Right ventricle myocardium superior (tissue), 1 donor: ENCODE data around the gene UCMA. TPM values are rescaled to one million over a fixed set of nuclear protein-coding genes. Genes with fewer than 3 reads are reported as not detected.
"Not testable (repeated sequence)": the region's sequence is repeated elsewhere in the genome, so short reads cannot be mapped to it uniquely, and the experiment has no call there.

ENCODE experiments used
- ATAC-seq: fragments of 200-7000 bp; cut with Tn5 transposase; one replicate; pipeline ENCODE4 v1.9.1; 2020; ENCODE audit warnings: mild to moderate bottlenecking; ENCODE audit not compliant: poor library complexity
- DNase-seq: peaks from one replicate; pipeline ENCODE4 v3.0.0-alpha.2; 2020
- intact Hi-C: fragments of 100-400 bp; cut with DNase I; formaldehyde crosslinking; loops from one replicate; pipeline ENCODE4 v1.11.2; 2022
- long read RNA-seq: library from polyadenylated mRNA; unstranded; transcript quantifications from one replicate; pipeline ENCODE4 v2.0.0, GENCODE V29; 2021
- total RNA-seq: library from RNA; stranded (reverse); fragmentation: NEBNext Ultra II Directional; extraction: Animal tissue kit (Norgen Biotek cat#: 25700); gene quantifications from one replicate; pipeline ENCODE4 v1.2.1, GENCODE V29; 2021
- donor health status: DM: no; HTN: yes; CAD: no; lungs with severe emphysema.

The UCMA gene, protein sequence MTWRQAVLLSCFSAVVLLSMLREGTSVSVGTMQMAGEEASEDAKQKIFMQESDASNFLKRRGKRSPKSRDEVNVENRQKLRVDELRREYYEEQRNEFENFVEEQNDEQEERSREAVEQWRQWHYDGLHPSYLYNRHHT
- total RNA-seq, result not detected
- long read RNA-seq, result 0 reads

DNA sequence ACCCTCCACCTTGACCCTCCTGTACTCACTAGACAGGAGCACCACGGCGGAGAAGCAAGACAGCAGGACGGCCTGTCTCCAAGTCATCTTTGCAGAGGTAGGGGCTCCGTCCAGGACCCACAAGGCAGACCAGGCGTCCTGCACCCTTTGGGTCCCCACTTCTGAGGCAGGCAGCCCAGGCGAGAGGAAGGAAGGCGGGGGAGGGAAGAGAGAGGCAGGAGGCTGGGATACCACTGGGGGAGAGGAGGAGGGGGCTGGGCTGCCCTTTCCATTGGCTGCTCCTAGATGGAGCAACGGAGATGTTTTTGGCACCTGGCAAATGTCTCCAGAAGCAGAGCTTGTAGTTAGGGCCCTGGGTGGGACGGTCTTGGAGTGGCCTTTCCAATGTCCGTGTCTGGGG, at the start of gene UCMA:
Gene UCMA (minus strand): TSS at position 203 of the 400 bp plus-strand sequence. CDS start 116 bp downstream, at position 87.
- intact Hi-C loops, result no loop called here
- no peak for DNase-seq
- ATAC-seq, result no peak

DNA sequence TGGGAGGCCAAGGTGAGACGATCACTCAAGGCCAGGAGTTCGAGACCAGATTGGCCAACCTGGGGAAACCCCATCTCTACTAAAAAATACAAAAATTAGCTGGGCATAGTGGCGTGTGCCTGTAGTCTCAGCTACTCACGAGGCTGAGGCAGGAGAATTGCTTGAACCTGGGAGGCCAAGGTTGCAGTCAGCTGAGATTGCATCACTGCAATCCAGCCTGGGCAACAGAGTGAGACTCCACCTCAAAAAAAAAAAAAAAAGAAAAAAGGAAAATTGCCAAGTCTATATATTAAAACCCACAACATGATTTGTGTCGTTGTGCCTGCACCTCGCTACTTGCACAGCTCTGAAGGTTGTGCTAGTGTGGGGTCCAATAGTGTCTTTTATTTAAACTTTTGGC, 48.2 kb upstream of the UCMA start:
- intact Hi-C loops, ATAC-seq, DNase-seq: not testable (repeated sequence)

DNA sequence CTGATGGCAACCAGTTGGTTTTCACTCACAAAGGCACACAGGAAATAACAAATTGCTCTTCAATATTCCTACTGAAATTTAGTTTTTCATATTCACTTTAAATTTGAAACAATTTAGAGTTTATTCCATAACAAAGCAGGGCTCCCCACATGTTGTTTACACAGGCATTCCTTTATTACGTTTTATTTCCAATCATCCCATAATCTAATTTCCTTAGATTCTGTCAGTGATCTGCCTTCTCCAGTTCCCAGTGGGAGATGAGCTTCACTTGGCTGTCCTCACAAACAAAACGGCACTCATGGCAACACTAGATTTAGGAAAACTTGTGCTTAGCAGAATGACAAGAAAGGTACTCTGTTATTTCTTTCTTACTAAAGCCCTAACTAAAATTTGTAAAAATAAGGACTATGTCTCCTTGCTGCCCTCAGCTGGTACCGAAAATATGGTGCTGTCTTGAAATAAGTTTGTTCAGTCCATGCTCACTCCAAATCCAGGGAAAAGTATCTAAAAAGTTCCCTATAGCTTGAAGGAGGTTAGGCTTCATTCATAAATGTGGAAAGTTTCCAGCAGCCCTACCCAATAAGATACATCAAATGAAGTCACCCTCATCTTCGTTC, 42.7 kb upstream of the UCMA start:
- DNase-seq (no peak), ATAC-seq (no peak)
- intact Hi-C loops, result no loop called here

DNA sequence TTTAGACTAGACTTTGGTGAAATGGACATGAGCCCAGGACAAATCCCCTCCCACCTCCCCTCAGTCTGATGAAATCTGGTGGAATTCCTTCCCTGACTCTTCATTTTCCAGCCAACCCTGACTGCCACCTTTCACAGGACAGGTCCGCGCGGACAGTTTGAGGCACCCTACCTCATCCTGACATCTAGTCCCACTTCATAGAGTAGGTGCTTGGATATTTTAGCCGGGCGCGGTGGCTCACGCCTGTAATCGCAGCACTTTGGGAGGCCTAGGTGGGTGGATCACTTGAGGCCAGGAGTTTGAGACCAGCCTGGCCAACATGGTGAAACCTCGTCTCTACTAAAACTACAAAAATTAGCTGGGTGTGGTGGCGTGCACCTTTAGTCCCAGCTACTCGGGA, 42.0 kb upstream of the UCMA start:
- intact Hi-C loops, ATAC-seq, DNase-seq: not testable (repeated sequence)

DNA sequence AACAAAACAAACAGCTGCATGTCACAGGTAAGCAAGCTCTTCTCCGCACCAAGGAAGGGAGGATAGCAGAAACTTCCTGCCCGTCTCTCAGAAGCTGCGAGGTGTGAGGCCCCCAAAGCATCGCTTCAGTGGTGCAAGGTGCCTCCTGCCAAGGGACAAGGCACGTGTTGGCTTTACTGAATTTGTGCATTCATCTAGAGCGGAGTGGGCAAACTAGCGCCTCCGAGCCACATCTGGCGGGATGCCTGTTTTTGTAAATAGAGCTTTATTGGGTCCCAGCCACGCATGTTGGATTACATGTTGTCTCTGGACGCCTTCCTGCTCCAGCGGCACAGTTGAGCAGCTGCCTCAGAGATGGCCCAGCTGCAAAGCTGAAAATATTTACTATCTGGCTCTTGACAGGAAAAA, 38.0 kb upstream of the UCMA start:
- ATAC-seq (peak; percentile 74), DNase-seq (peak; percentile 71)
- intact Hi-C loops, result no loop called here

DNA sequence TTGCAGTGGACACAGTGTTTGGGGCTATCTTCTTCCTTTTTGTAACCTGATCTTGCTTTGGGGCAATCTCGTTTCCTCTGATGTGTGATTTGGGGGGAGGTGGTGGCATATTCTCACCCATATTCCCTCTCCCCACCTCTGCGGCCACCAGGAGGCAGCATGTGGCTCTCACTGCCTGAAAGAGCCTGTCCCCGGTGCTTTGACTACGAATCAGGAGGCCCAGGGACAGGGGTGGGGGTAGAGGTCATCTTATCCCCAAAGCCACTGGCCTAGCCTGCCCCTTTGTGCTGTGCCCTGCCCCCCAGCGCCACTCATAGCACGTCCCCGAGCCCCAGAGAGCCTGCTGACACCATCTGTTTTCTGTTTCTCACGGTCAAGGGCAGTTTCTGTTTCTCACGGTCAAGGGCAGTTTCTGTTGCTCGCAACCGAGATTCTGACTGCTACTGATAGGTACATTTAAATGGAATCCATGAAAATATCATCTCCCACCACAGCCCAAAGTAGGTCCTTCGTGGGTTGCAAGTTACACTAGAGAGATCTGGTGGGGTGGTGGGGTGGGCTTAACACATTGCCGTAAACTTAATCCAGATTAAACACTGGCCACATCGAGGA, 37.5 kb upstream of the UCMA start:
- DNase-seq (peak; percentile 60), ATAC-seq (peak; percentile 63)
- intact Hi-C loops, result no loop called here

DNA sequence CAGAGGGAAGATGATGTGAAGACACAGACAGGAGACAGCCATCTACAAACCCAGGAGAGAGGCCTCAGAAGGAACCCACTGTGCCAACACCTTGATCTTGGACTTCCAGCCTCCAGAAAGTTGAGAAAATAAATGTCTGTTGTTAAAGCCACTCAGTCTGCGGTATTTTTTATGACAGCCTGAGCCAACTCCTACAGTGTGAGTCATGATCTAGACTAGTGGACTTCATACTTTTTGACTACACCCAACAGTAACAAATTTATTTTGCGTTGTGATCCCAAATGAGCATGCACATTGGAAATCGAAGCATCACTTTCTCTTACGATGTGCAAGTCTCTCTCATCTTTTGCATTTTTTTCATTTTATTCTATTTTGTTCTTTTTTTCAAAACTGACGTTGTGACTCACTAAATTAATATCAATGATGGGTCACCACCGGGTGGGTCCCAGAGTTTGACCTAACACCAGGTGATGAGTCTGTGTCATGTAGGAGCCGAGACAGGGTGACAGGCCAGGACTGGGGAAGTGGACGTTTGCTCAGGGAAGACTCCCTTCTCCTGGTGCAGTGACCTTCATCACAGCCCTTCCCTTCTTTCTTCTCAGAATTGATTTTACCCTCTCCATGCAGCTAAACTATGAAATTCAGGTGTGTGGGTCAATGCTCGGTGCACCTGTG, 36.8 kb upstream of the UCMA start:
- ATAC-seq (peak; percentile 73), DNase-seq (no peak)
- intact Hi-C loops, result no loop called here

DNA sequence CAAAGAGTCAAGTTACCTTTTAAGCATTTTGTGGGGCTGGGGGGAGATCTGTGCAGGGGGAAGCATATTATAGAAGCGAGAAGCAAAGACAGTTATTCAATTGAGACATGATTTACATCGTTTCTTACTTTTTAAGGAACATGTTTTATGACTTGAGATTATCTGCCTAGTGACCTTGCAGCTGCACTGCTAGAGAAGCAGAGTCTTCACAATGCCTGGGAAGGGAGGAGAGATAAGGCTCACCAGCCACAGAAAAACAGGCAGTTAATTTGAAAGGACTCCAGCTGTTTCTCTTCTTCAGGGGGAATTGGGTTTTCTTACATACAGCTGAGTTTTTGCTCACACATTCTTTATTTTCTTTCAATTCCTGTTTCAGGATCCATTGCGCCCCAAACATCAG, 34.7 kb upstream of the UCMA start:
- intact Hi-C loops, result no loop called here
- ATAC-seq, result no peak
- no peak for DNase-seq

DNA sequence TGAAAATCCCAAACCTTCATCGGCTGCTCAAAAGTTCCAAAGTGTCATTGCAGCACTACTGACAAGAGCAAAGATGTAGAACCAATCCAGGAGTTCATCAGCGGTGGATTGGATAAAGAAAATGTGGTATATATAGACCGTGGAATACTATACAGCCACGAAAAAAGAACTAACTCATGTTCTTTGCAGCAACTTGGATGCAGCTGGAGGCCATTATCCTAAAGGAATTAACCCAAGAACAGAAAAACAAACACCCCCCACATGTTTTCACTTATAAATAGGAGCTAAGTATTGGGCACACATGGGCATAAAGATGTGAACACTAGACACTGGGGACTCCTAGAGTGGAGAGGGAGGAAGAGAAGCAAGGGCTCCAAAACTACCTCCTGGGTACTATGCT, 34.1 kb upstream of the UCMA start:
- intact Hi-C loops, result no loop called here
- no peak for DNase-seq
- no peak for ATAC-seq

DNA sequence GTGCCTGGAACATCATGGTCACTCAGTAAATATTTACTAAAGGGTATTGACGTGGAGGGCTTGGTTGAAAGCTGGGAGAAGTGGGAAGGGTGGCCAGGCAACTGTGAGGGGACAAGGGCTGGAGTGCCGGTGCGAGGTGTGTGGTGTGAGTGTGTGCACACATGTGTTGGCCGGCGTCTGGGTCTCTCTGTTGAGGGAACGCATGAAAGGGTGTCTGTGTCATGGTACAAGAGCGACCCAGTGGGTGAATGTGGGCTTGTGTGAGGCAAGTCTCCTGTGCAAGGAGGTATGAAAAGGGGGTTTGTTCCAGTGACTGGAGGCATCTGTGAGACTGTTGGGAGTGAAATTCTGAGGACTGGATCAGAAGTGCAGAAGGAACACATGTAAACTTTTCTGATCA, 29.4 kb upstream of the UCMA start:
- ATAC-seq (no peak), DNase-seq (no peak)
- intact Hi-C loops, result no loop called here

DNA sequence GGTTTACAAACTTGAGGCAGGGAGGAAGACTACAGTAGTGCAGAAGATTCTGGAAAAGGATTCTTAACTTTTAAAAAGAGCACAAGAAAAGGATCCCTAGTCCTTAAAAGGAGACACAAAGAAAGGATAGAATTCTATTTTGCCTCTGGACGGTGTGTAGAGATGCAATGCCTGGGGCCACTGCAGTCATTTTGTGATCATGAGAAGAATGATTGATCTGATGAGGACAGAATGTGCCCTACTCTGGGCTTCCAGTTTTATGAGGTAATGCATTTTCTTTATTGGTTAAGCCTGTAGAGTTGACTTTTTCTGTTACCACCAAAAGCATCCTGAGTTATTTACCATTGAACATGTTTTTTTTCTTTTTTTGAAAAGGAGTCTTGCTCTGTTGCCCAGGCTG, 28.3 kb upstream of the UCMA start:
- intact Hi-C loops, result no loop called here
- ATAC-seq (no peak), DNase-seq (no peak)

DNA sequence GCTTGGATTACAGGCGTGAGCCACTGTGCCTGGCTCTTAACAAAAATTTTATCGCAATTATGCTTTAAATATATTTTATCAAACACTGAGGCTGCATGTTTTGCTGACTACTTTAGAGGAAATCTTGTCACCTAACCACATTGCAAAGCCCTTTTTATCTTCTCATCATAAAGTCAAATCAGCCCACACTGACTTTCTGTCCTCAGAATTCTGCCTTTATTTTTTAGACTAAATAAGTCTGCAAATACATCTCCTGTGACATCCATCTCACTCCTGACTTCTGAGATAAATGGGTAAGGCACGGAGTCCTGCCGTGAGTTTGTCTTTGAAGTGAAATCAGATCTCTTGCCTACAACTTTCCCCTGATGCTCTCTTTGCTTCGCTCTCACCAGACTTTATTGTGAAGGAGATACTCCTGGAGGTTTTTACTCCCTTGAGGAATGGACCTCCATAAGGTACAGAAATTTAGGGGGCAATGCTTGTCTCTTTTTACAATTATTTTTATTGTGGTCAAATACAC, 23.5 kb upstream of the UCMA start:
- intact Hi-C loops, result no loop called here
- ATAC-seq (no peak), DNase-seq (no peak)

DNA sequence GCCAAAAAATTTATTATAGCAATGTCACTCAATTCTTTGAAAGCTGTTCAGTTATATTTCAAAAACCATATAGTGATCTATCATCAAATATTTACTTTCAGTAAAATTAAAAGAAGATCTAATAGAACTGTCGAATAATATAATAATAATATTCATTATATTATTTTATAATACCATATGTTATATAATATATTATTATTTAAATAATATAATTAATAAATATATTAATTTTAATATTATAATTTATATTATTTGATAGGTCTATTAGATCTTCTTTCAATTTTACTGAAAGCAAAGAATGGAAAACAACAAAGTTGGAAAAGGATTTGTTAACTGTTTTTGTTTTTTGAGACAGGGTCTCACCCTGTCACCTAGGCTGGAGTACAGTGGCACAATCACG, 22.5 kb upstream of the UCMA start:
- intact Hi-C loops, result no loop called here
- ATAC-seq (no peak), DNase-seq (no peak)

DNA sequence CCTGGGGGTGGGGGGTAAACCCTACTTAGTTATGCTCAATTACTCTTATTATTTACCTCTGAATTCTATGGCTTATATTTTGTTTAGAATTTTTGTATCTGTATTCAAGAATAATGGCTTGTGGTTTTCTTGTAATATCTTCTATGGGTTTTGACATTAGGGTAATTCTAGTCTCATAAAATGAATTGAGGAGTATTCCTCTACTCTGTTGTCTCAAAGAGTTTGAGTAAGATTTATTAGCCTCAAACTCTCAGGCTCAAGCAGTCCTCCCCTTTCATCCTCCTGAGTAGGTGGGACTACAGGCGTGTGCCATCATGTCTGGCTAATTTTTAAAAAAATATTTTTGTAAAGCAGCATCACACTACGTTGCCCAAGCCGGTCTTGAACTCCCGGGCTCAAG, 19.6 kb upstream of the UCMA start:
- no peak for DNase-seq
- intact Hi-C loops, result no loop called here
- ATAC-seq, result no peak

DNA sequence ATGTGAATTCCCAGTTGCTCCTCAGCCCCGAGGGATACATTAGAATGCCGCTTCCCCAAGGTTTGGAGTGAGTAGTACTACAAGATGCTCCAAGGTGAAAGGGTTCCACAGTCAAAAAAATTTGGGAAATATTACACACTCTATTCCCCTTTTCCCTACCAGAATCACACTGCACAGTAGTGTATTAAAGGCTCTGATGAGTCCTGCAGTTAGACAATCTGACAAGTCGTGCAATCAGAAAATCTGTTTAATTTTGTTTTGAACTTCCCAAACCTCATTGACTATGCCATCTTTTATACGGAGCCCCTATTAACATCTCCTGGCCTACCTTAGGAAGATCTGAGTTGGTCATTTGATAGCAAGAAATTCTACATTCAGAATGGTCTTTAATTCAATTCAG, 13.6 kb upstream of the UCMA start:
- intact Hi-C loops, result no loop called here
- ATAC-seq, result no peak
- DNase-seq, result no peak

DNA sequence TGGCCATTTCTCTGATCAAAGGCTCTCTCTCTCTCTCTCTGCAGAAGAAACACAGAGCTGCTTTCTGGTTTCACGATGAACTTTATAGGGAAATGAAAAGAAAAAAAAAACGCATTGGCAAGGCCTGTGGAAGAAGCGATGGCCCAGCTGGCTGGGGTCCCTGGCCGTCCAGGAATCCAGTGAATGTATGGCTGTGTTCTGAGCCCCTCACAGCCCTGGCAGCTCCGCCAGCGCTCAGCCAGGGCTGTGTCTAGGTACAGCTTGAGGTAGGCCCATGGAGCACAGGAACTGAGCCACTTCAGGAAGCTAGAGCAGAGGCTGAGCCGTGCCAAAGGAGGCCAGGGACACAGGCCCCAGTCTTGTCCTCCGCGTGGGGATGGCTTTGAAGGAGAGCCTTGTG, 13.1 kb upstream of the UCMA start:
- no peak for DNase-seq
- intact Hi-C loops, result no loop called here
- ATAC-seq, result no peak

DNA sequence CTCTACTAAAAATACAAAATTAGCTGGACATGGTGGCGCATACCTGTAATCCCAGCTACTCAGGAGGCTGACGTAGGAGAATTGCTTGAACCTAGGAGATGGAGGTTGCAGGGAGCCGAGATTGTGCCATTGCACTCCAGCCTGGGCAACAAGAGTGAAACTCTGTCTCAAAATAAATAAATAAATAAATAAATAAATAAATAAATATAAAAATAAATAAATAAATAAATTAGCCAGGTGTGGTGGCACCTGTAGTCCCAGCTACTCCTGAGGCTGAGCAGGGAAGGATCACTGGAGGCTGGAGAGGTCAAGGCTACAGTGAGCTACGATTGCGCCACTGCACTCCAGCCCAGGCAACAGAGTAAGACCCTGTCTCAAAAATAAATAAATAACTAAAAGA, 8.1 kb upstream of the UCMA start:
- DNase-seq, ATAC-seq, intact Hi-C loops: not testable (repeated sequence)

DNA sequence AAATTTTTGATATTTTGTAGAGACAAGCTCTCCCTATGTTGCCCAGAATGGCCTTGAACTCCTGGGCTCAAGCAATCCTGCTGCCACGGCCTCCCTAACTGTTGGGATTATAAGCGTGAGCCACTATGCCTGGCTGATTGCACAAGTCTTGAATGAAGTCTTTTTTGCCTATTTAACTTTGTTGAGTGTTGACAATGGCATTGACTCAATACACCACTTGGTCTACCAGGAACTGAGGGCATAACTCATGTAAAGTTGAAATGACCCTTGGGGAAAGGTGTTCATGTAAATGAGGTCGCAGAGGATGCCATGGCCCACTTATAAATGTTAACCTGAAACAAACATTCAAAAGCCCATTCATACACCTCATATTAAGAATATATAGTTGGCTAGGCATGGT, 7.4 kb upstream of the UCMA start:
- intact Hi-C loops, result no loop called here
- no peak for ATAC-seq
- no peak for DNase-seq

DNA sequence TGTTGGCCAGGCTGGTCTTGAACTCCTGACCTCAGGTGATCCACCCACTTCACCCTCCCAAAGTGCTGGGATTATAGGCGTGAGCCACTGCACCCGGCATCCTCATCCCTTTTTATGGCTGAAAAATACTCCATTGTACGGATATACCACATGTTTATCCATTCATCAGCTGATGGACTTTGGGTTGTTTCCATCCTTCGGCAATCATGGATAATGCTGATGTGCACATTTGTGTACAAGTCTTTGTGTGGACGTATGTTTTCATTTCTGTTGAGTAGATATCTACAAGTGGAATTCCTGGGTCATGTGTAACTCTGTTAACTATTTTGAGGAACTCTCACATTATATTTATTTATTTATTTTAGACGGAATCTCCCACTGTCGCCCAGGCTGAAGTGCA, 5.7 kb upstream of the UCMA start:
- ATAC-seq (no peak), DNase-seq (no peak)
- intact Hi-C loops, result no loop called here
